GM19043 (cell line): ENCODE data around the gene GNAQ.

Experiments used
- ATAC-seq: cut with Tn5 transposase; IDR thresholded peaks from one replicate; pipeline ENCODE4 v1.9.1; 2021; ENCODE audit warnings: low read depth; ENCODE audit not compliant: unreplicated experiment

The GNAQ gene

DNA sequence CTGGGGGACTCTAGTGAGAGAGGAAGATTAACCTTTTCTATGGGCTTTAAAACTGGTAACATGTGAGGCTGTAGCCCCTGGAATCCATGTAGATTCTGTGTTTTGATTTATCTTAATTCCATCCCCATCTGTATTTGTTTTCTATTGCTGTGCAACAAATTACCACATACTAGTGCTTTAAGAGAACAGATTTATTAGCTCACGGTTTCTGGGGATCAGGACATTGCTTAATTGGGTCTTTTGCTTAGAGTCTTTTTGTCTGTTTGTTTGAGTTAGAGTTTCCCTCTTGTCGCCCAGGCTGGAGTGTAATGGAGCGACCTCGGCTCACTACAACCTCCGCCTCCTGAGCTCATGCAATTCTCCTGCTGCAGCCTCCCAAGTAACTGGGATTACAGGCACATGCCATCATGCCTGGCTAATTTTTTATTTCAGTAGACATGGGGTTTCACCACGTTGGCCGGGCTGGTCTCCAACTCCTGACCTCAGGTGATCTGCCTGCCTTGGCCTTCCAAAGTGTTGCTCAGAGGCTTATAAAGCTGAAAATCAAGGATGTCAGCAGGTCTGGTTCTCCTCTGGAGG is 353.6 kb downstream of the GNAQ start:
- ATAC-seq: no peak

DNA sequence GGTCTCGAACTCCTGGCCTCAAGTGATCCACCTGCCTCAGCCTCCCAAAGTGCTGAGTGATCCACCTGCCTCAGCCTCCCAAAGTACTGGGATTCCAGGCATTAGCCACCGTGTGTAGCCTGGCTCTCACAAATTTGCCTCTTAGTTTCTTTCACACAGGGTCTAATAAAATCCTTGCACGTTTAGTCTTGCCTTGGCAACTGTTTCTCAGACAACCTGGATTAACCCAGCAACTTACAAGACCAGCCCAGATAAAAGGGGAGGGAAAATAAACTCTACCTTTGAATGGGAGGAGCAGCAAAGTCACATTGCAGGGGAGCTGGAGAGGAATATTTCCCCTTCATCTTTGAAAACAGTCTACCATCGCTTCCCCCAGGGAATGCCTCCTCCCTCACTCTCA is 354.2 kb downstream of the GNAQ start:
- ATAC-seq: no peak

DNA sequence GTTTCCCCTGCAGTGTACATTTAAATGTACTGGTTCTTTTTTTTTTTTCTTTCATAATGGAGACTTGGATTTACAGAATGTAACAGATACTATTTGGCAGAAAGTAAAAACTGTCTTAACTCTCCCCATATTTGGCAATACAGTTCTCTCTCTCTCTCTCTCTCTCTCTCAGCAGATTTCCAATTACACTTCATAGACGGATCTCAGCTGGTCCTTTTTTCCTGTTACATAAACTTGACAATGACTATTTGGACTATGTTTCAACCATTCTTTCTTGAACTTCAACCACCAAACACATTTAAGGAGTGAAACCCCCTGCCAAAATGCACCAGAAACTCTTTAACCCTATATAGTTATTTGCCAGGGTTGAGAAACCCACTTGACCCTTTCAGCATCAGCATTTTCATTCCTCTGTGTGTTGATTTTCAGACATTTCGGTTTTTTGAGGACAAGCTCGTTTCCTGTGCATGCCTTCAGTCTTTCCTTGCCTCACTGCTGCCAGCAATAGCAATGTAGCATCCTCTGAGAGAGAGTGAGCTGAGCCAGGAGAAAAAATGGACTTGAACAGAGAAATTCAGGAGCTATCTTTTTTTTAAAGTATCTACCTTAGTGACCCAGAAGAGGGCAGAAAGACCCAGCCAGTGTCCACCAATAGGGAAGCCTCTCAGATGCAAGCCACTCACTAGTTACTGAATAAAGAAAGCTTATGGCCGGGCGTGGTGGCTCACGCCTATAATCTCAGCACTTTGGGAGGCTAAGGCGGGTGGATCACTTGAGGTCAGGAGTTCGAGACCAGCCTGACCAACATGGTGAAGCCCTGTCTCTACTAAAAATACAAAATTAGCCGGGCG is 357.4 kb downstream of the GNAQ start:
- no peak for ATAC-seq

DNA sequence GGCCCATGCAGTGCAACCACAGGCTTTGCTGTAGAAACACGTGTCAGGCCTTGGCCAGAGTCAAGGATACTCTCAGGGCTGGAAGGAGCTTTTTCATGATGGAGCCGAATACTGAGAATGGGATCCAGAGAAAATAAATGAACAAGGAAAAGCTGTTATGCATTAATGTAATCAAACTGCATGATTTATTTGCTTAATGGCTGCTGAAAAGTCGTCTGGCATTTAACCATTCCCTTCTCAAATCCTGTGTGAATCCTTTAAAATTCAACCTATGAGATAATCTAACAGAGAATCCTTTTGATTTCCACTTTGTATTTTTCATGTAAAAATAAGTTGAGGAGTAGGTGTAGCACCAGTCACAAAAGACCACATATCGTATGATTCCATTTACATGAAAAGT is 359.4 kb downstream of the GNAQ start:
- ATAC-seq: no peak

DNA sequence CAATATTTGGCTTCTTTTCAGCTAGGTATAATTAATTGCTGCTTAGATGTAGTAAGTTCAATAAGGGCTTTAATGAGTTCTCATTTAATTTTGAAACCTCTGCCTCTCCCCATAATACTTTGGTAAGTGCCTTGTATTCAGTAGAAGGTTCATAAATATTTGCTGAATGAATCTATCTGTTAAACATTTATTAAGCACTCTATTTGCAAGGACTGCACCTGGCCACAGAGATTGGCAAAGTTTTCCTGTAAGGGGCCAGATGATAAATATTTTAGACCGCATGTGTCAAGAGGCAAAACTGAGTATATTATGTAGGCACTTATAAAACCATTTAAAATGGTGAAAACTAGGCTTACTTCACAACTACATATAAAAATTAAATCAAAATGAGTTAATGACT is 364.5 kb downstream of the GNAQ start:
- no peak for ATAC-seq
